Activated CD4-positive, alpha-beta T cell treated with anti-CD3 and anti-CD28 coated beads, Interleukin-2, amount 10 ng/mL, durations not matched to agents 24 days and 14 days (primary cell): ENCODE results near the gene GPR183. TPM values are rescaled to one million over a fixed set of nuclear protein-coding genes. Genes with fewer than 3 reads are reported as not detected.
"Not testable (repeated sequence)": the region's sequence is repeated elsewhere in the genome, so short reads cannot be mapped to it uniquely, and the experiment has no call there.

Source experiments
- DNase-seq: peaks from one replicate; pipeline ENCODE4 v3.0.0; 2022
- H3K27ac Mint-ChIP-seq: one replicate; pipeline ENCODE4 v1.8.0; 2022; ENCODE audit warnings: mild to moderate bottlenecking, mixed read lengths
- H3K27me3 Mint-ChIP-seq: one replicate; pipeline ENCODE4 v1.8.0; 2022; ENCODE audit warnings: mixed read lengths
- H3K36me3 Mint-ChIP-seq: one replicate; pipeline ENCODE4 v1.8.0; 2022; ENCODE audit warnings: low read depth, mild to moderate bottlenecking, mixed read lengths
- H3K4me1 Mint-ChIP-seq: one replicate; pipeline ENCODE4 v1.8.0; 2021; ENCODE audit warnings: mixed read lengths
- H3K4me3 Mint-ChIP-seq: one replicate; pipeline ENCODE4 v1.8.0; 2022; ENCODE audit warnings: mild to moderate bottlenecking, moderate library complexity, mixed read lengths
- H3K9me3 Mint-ChIP-seq: one replicate; pipeline ENCODE4 v1.8.0; 2021; ENCODE audit warnings: mixed read lengths
- intact Hi-C: fragments of 100-400 bp; cut with micrococcal nuclease; formaldehyde crosslinking; loops from one replicate; pipeline ENCODE4 v1.15.1; 2023
- total RNA-seq: library from RNA; stranded (reverse); gene quantifications from 2 replicates; pipeline ENCODE4 v1.2.3, GENCODE V29; 2022

Gene GPR183
- total RNA-seq, 1 donor from 2014 or later: 36.8 TPM

DNA sequence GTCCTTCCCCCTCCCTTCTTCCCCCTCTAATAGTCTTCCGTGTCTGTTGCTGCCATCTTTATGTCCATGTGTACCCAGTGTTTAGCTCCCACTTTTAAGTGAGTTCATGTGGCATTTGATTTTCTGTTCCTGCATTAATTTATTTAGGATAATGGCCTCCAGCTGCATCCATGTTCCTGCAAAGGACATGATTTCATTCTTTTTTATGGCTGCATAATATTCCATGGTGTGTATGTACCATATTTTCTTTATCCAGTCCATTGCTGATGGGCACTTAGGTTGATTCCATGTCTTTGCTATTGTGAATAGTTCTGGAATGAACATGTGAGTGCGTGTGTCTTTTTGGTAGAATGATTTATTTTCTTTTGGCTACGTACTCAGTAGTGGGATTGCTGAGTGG is 58.0 kb downstream of the GPR183 start:
- H3K27ac Mint-ChIP-seq, intact Hi-C loops, H3K9me3 Mint-ChIP-seq, H3K27me3 Mint-ChIP-seq, H3K4me3 Mint-ChIP-seq, DNase-seq: not testable (repeated sequence)
- Mint-ChIP-seq H3K36me3 (peaks cover 62% of the 10 kb centered on the region), H3K4me1 (peaks cover 30% of the 10 kb centered on the region)

- Mint-ChIP-seq H3K4me1 (peaks cover 14% of the 10 kb centered on the region), H3K9me3 (peaks cover 4% of the 10 kb centered on the region), H3K27me3 (no peaks in the 10 kb centered on the region), H3K36me3 (peaks cover 49% of the 10 kb centered on the region), H3K4me3 (no peak overlapping the region), H3K27ac (no peak overlapping the region)
- no peak for DNase-seq
- intact Hi-C loops: no loop called here
Measured at GRCh38 chr13:99246100-99246499, 61.1 kb downstream of the GPR183 start.

Other genes starting within 250 kb of the GPR183 start
- gene UBAC2, start 106.5 kb downstream of the GPR183 start, total RNA-seq: 52.6 and 52.8 TPM in 2 replicates
- gene GPR18, start 49.0 kb downstream of the GPR183 start, total RNA-seq: 5.9 and 6.3 TPM in 2 replicates
- gene TM9SF2, start 194.1 kb upstream of the GPR183 start, total RNA-seq: 57.8 and 60.2 TPM in 2 replicates